ELR (cell line): ENCODE data around the gene ATP6V0E2.

ENCODE experiments used
- DNase-seq: peaks from one replicate; pipeline ENCODE4 v3.0.0-alpha.2; 2015; ENCODE audit warnings: low read depth

ATP6V0E2 gene

DNA sequence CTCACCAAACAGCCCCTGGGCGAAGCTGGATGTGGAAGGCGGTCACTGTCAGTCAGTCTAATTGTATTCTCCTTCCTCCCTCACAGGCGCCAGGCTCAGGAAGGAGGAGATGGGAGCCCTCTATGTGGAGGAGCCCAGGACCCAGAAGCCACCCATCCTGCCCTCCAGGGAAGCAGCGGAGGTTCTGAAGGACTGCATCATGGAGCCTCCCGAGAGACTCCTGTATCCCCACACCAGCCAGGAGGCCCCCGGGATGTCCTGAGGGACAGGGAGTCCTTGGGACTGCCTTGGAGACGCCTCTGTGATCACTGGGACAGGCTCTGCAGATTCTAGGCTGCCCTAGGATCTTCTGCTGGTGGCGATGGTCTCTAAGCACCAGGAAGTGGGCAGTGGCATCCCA lies 9.7 kb upstream of the ATP6V0E2 start:
- no peak for DNase-seq

DNA sequence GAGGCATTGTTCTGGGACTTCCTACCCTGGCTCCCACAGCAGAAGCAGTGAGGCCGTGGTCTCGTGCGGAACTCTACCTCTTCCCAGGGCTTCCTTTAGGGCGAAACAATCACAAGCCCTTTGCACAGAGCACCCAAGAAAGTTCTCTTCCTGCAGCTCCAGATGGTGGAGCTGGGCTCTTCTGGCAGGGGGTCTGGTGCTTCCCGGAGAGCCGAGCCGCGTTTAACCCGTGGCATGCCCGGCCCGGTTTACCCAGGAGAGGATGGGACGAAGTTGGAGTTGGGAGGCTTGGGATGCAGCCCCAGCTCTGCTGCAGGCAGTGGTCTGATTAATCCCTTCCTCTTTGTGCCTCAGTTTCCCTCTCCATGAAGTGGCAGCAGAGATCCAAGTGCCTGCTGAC lies 9.0 kb upstream of the ATP6V0E2 start:
- no peak for DNase-seq

DNA sequence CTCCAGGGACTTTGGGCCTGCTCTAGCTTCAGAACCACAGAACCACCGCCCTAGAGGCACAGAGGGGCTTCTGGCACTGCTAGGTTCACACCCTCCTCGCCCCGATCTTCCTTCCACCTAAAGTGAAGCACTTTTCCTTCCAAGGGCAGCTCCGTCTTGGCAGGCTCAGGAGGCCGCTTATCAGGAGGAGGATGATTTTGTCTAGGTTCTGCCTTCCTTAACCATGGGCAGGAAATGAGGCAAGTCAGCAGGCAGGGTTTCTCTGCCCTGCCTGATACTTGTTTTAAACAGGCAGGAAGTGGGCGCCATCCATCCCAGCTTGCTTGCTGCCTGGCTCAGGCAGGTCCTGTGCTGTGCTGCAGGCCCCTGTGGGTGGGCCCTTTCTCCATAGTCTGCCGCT lies 8.3 kb upstream of the ATP6V0E2 start:
- DNase-seq: peak; percentile 13

DNA sequence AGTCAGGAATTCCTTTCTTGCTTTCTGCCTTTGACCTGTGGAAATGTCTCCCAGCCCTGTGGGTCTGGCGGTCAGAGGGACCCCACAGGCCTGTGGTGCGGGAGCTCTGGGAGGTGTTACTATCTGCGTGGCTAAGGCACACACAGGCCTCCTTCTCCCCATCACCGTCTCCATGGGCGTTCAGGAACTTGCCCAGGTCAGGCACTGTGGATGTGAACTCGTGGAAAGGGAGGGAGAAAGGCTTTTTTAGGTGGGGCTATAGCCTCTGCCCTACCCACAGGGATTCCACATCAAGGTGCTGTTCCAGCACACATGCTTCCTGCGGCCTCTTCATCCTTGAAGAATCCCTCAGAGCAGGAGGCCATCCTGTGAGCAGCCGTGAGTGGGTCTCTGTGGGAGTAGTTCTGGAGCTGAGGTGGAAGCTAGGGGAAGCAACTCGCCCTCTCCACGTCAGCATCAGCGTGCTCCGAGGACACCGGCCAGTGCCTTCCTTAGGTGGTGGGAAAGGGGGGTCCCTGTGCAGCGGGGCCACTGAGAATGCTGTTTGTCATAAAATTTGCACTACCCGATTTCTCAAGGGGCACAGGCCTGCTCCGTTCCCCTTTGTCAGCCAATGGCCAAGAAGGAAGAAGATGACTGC lies 7.5 kb upstream of the ATP6V0E2 start:
- no peak for DNase-seq

DNA sequence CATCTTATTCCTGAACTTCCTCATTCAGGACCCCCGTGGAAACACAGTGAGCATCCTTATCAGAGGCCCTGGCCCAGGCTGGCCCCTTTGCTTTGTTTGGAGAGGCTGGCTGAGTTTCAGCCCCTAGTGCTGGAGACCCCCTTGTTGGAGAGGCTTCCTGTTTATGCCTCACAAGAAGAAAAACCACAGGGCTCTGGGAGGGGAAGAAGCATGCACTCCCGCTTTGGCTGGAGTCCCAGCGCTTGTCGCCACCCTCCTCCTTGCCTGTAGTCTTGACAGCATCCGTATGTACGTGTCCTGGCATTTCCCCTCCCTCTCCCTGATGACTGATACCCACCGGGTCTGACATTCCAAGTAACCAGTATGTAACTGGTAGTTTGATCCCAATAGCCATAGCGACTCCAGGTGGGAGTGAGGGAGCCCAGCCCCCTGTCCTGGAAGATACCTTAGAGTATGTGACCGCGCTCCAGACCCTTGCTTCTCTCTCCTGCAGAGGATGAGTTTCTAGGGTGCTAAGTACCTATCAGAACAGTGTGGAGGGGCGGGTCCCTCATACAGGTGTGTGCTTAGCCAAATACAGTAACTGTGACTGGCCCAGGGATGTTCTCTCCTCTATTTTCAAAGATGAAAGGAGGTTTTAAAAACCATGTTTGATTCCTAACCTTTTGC lies 6.9 kb upstream of the ATP6V0E2 start:
- DNase-seq: no peak

DNA sequence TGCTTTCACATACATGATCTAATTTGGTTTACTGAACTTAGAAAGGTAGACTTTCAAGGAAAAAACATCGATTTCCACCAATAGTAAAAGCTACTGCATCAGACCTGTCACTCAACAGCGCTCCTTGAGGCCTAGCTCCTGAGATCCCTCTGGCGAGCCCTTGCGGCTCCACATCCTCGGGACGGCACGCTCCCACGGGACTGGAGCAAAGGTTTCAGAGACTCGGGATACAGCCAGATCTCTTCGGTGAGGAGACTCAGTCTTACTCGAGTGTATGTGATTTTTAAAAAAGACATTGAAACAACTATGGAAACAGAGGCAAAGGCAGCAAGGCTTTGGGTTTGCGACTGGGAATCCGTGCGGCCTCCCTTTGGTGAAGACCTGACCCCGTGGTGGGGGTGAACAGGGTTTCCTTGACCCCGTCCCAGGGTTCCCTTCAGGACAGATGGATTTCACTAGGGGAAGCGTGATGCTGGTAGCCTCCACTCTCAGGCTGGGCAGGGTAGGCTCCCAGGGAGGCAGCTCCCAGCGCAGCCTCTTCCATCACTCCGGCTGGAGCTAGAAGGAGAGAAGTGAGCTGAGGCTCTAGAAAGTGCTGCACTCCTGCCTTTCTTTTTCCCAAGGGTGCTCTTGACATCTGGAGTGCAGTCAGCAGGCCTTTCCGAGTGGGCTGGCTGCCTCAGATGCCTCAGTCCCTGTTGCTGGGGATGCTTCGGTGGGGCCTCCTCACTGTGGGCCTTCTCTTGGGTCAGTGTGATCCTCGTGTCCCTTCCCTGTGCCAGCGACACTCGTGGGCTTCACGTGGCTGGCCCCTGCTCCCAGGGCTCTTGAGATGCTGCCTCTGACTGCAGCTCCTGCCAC lies 5.8 kb upstream of the ATP6V0E2 start:
- no peak for DNase-seq

DNA sequence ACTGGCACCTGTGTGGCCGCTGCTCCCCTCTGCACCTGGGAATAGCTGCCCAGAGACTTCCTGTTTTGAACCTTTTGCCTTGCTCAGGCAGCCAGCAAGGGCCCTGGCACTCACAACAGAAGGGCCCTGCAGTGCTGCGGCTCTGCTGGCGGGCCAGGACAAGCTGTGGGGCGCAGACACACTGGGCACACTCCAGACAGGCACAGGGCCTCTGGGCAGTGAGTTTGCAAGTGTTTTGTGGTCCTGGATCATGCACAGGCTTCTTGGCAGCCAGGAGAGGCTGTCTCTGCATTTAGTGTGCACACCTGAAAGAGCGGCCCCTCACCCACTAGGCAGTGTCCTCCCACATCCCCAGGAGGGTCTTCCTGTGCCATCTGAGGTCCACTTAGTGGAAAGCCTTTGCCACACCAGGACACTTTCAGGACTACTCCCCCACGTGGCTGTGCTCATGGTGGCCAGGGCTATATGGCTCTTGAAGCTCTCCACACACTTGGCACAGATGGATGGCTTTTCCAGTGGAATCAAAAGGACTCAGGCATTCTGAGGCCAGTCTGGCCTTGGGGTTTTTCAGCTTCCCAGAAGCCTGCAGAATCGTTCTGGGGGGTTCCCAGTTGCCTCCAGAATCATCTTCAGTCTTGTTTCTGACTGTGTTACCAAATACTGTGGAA lies 5.0 kb upstream of the ATP6V0E2 start:
- DNase-seq: no peak

DNA sequence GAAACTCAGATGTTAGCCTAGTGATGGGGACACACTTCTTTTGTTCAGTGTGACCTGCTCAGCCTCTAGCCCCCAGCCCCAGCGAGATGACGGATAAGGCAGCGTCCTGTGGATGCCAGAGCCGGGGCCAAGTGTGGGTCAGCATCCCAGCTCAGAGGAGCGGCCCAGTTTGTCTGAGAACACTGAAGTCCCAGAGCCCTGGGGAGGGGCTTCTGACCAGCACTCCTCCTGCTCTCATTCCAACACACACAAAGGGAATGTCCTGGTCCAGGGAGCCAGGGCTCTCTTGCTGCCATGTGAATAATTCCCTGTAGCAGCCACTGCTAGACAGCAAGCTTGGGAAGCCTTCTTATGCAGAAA lies 4.5 kb upstream of the ATP6V0E2 start:
- no peak for DNase-seq

DNA sequence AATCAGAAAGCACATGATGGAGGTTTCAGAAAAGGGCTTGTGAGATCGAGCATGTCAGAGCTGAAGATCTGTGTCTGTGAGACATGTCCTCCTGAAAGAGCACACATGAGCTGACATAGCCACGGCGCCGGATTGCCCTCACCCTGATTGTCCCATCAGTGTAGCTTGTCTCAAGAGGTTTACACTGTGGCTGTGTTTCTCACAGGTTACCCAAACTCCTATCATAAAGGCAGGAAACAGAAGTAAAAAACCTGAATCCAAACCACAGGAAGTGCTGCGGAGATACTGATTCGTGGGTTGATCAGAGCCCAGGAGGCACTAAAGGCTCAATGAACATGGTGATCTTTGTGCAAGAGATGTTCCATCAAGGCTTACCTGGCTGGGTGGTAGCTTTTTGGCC lies 3.9 kb upstream of the ATP6V0E2 start:
- no peak for DNase-seq

DNA sequence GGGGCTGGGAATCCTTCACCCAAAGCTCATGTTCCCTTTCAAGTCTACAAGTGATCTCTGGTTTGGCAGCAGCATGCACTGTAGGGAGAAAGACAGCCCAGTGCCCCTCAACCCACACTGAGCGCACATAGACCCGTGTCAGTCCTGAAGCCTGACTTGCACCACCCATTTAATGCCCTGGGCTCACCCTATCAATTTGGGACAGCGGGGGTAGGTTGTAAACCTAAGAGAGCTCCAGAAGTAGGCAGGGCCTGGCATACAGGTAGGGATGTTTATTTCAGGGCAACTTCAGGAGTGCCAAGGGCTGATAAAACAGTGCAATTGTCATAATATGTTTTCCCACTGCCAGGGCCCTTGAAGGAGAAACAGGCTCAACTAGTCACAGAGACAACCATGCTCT lies 3.5 kb upstream of the ATP6V0E2 start:
- DNase-seq: no peak

DNA sequence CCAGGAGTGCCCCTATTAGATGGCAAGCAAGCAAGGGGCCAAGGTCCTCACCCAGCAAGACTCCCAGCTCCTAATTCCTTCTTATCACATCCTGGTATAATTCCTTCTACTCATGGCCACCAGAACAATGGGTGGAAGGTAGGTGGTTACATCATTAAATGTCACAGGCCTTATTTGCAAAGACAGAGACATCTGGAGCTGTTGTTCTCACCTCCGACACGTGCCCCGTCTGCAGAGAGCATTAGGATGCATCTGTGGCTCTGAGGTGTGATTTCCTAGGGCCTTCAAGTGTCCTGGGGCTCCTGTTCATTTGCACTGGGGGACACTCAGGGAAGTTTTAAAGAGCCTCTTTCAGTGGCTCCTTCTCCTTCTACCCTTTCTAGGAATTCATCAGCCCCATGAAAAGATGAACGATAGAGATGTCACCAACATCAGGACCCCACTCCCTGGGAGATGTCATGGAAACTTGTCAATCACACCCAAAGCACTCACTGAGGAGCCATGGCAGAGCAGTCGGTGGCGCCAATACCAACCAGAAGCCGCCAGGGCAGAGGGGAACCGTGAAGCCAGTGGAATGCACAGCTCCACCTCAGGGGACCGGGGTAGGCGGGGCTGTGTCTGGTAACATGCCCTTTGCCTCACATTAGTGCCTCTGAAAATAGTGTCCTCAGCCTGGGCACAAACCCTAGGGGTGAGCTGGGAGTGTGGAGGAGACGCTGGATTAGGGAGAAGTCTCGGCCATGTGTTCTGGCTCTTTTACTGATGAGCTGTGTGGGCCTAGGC lies 2.9 kb upstream of the ATP6V0E2 start:
- DNase-seq: no peak

DNA sequence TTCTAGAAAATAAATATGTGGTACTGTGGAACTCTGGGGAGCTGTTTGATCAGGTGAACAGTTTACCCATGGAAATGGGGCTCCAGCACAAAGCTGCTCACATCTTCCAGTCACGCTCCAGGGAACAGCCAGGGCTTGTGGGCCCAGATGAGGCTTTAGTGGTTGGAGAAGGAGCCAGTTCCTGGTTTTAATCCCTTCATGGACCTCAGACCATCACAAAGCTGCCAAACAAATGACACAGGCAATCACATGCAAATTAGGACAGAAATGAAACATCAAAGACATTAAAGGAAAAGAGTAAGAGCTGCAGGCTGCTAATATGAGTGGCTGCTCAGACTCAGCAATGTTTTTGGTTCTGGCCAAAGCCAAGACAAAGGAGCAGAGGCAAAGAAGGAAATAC lies 2.2 kb upstream of the ATP6V0E2 start:
- no peak for DNase-seq

DNA sequence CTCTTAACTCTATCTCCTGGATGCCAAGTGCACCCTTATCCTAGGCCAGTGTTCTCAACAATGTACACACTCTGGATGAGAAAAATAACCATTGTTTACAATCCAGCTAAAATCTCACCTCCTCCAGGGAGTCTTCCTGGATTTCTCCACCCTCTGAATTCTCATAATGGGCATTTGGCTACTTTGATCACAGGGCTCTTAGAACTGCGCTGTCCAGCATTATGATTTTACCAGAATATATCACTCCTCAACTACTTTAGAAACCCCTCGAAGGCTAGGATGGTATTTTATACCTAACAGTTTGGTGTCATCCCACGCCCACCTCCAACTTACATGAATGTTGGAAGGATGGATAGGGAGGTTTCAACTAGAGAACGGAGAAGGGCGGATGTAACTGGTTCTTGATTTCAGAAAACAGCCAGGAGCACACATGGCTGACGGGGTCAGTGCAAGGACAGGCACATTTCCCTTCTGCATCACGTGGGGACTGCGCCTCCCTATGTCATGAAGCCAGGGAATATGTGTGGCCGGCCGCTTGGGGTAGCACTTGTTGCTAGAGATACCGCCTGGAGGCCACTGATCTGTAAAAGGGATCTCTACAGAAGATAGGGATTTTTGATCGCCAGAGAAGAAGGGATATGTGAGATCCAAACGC lies 1.2 kb upstream of the ATP6V0E2 start:
- peak; percentile 84 for DNase-seq

DNA sequence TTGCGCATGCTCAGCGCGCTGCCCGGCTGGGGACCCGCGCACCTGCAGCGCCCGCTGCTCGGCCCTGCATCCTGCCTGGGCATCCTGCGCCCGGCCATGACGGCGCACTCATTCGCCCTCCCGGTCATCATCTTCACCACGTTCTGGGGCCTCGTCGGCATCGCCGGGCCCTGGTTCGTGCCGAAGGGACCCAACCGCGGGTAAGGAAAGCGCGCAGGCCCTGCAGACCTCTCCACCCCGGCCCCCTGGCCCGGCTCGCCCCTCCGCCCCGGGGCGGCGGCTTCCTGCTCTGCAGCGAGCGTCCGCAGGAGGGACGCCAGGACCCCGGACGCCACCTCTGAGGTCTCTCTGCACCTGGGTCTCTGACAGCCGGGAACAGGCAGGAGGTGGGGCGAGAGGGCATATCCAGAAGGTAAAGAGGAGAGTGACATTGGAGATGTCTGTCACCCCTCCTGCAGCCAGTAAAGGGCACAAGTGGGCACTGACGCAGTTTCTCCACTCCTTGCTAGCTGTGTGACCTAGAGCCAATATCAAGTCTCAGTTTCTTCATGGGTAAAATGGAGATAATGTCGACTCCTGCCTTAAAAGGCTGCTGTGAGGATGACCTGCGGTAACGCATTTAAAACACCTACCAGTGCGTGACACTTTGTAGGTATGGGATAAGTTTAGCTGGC lies 338 bp downstream of the ATP6V0E2 start:
- no peak for DNase-seq

DNA sequence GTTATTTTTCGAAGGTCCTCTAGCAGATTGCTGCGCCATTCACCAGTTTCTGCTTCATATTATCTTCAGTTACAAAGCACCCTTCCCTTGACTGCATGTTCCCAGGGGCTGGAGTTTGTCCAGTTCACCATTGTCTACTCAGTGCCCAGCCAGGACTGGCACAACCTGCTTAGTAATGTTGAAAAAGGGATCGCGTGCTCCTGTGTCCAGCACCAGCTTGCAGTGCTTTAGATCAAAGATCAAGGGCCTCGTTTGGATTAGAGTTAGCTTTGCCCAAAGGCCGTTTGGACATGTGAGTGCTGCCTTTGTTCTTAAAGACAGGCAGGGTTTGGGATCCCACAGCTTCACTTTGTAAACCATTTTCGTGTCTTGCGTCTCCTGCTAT lies 867 bp downstream of the ATP6V0E2 start:
- no peak for DNase-seq

DNA sequence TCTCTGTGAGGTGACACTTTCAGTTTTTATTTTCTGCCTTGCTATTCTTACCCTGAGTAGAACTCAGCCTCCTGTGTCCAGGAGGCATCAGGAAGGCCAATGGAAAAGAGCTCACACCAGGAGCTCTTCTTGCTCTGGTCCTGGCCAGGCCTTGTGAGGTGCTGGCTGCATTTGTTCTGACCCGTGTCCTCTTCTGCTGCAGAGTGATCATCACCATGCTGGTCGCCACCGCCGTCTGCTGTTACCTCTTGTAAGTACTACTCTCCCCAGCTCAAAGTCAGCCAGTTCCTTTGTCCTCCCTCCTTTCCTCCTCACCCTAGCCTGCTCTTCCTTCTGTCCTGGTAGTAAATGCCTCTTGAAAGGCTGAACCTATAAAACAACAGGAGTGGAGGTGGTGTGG lies 1.6 kb downstream of the ATP6V0E2 start:
- no peak for DNase-seq

DNA sequence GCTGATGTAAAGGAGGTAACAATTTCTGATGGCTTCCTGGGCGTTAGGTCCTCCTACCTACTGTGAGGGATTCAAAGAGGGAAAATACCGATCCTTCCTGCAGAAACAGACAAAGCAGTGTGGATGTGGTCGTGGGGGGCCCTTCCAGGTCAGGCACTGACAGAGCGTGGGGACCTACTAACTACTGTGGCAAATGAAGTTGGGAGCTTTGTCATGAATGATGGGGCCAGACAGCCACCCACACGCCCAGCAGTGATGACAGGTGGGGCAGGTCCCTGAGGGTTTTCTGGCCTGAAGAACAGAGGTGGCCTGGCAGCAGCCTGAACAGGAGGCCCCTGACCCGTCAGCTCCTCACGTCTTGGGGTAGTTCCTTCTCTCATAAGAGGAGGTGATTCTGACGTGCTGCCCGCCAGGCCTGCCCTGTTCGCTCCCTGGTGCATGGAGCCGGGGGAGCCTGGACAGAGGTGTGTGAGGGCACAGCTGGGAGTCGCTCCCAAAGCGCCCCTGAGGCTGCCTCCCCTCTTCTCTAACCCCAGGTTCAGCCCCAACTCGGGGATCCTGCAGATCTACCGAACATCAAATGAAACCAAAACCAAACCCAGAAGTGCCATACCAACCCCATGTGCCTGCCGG lies 4.2 kb downstream of the ATP6V0E2 start:
- no peak for DNase-seq

DNA sequence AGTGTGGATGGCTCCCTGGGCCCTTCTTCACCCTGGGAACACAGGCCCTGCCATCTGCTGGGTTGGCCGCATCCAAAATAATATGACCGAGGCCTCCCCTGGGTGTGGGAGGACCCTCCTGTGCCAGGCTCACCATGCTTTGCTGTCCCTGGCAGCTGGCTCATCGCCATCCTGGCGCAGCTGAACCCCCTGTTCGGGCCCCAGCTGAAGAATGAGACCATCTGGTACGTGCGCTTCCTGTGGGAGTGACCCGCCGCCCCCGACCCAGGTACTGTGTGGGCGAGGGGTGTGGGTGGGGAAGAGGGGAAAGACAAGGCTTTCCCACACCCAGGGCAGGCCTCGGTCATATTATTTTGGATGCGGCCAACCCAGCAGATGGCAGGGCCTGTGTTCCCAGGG lies 4.8 kb downstream of the ATP6V0E2 start:
- no peak for DNase-seq

DNA sequence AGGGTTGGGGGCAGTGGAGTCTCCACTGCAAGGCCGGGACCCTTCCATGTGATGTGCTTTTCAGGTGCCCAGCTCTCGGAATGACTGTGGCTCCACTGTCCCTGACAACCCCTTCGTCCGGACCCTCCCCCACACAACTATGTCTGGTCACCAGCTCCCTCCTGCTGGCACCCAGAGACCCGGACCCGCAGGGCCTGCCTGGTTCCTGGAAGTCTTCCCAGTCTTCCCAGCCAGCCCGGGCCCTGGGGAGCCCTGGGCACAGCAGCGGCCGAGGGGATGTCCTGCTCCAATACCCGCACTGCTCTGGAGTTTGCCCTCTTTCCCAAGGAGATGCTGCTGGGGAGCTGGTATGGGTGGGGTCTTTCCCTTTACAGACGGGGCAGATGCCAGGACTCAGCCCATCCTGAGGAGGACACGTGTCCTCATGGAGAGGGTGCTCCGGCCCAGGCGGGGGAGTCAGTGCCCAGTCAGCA lies 5.5 kb downstream of the ATP6V0E2 start:
- DNase-seq: no peak
